Activated CD8-positive, alpha-beta memory T cell treated with anti-CD3 and anti-CD28 coated beads, Interleukin-2, amount 10 ng/mL, durations not matched to agents 7 days and 5 days (primary cell): ENCODE measurements around the gene IER5L. TPM values are rescaled to one million over a fixed set of nuclear protein-coding genes. Genes with fewer than 3 reads are reported as not detected.
A peak's percentile ranks its signal among the peaks of the same experiment; 100 is the strongest.

Experiments used
- ATAC-seq: fragments of 150-1000 bp; cut with Tn5 transposase; one replicate; pipeline ENCODE4 v1.10.0; 2021; ENCODE audit warnings: moderate library complexity
- CTCF ChIA-PET: fragments of 350-600 bp; sonication (Branson Sonifier 250); formaldehyde crosslinking; loops from one replicate; lab custom pipeline; 2021; ENCODE audit warnings: antibody characterized with exemption; lab: Charles Lee
- DNase-seq: peaks from one replicate; pipeline ENCODE4 v3.0.0-alpha.2; 2020
- H3K27ac Mint-ChIP-seq: one replicate; pipeline ENCODE4 v1.8.0; 2021; ENCODE audit warnings: mild to moderate bottlenecking, mixed read lengths
- H3K27me3 Mint-ChIP-seq: one replicate; pipeline ENCODE4 v1.8.0; 2021; ENCODE audit warnings: mixed read lengths
- H3K36me3 Mint-ChIP-seq: one replicate; pipeline ENCODE4 v1.8.0; 2021; ENCODE audit warnings: mild to moderate bottlenecking, mixed read lengths
- H3K4me1 Mint-ChIP-seq: one replicate; pipeline ENCODE4 v1.8.0; 2021; ENCODE audit warnings: mixed read lengths
- H3K4me3 Mint-ChIP-seq: one replicate; pipeline ENCODE4 v1.8.0; 2021; ENCODE audit warnings: mild to moderate bottlenecking, moderate library complexity, mixed read lengths
- H3K9me3 Mint-ChIP-seq: one replicate; pipeline ENCODE4 v1.8.0; 2022; ENCODE audit warnings: low read depth, mixed read lengths
- total RNA-seq, 2 experiments: library from RNA; stranded (reverse); gene quantifications; one replicate each; pipeline ENCODE4 v1.2.3, GENCODE V29; 2021

The IER5L gene
- total RNA-seq, 2 experiments from 2014 or later: 4.9 to 6.1 TPM

DNA sequence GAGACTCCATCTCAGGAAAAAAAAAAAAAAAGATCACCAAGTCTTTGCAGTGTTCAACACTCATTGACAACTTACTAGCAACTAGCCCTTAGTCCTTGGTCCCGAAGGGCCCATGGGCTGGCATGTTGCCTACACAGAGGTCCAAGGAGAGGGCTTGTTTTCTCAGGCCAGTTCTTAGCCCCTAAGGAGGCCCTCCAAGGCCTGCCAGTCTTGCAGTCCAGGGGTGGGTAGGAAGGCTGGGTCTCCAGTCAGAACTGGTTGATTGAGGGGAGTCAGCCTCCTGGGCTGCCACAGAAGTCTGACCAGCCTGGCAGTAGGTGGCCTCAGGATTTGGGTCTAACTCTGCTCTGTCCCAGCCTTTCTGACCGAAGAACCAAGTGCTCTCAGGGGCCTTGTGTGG is 32.7 kb downstream of the IER5L start:
- peaks cover 37% of the 10 kb centered on the region for H3K4me1 Mint-ChIP-seq
- H3K9me3 Mint-ChIP-seq: no peaks in the 10 kb centered on the region
- H3K36me3 Mint-ChIP-seq: peaks cover 10% of the 10 kb centered on the region
- no peak overlapping the region for H3K27ac Mint-ChIP-seq
- no peak overlapping the region for H3K4me3 Mint-ChIP-seq
- DNase-seq (no peak), ATAC-seq (no peak)
- no peaks in the 10 kb centered on the region for H3K27me3 Mint-ChIP-seq
- CTCF ChIA-PET: interaction anchor here (0.7 to 12.1 kb wide), 3 partner anchors 11 to 27 kb away, joined by 4 to 254 read pairs (median 249); partner anchors contain the start of gene IER5L

DNA sequence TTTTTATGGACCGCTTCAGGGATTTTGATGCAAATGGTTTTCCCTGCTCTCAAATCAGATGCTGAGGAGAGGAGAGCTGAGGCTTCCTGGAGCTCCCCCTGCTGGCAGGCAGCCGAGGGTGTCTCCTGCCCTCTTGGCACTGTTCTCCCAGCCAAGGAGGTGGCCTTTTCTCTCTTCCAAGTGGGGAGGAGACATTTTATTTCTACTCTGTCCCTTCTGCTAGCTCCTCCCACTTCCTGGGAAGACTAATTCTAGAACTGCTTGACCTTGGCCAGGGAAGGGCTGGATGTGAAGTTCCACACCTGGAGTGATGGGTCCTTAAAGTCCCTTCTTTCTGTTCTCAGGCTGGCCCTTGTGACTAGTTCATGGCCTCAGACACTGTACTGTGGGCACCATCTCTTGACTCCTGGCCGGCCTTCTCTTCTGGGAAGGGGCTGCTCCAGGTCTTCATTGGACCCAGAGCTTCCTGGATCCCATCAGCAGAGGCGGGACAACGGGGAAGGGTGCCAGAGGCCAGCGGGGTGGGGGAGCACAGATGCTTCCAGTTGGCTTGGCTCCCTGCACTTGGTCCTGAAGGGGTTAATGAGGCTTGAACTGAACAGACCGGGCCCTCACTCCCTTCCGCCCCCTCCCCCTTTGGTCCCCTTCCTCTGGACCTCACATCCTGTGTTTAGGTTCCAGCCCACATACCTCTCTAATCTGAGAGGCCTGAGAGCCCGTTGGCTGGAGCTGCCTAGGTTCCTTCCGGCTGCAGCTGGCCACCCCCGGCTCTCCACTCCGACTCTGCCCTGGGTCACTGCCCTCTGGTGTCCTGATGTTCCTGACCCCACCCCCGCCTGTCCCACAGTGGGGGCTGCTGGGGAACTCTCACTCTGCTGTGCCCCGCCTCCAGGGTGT is 34.8 kb downstream of the IER5L start:
- H3K27ac Mint-ChIP-seq: peak overlapping the region; percentile 39
- CTCF ChIA-PET: interaction anchor here (0.5 to 14.9 kb wide), 43 partner anchors 9 to 1062 kb away, joined by 3 to 254 read pairs (median 4); partner anchors contain the start of genes C9orf50, CRAT, IER5L and NTMT1
- peak; percentile 26 for ATAC-seq

GRCh38 chr9:129142138-129142935 is 35.7 kb downstream of the IER5L start:
- H3K27ac Mint-ChIP-seq: peak overlapping the region; percentile 97
- H3K9me3 Mint-ChIP-seq: no peaks in the 10 kb centered on the region
- H3K4me1 Mint-ChIP-seq: peaks cover 45% of the 10 kb centered on the region
- no peak overlapping the region for H3K4me3 Mint-ChIP-seq
- no peaks in the 10 kb centered on the region for H3K27me3 Mint-ChIP-seq
- no peak for DNase-seq
- CTCF ChIA-PET: interaction anchor here (0.5 to 14.9 kb wide), 42 partner anchors 10 to 1063 kb away, joined by 3 to 254 read pairs (median 4); partner anchors contain the start of genes C9orf50, CRAT, IER5L and NTMT1
- no peak for ATAC-seq
- peaks cover 12% of the 10 kb centered on the region for H3K36me3 Mint-ChIP-seq

More for the DNA sequence above, 34.8 kb downstream of the IER5L start:
- no peak overlapping the region for H3K4me3 Mint-ChIP-seq
- peaks cover 45% of the 10 kb centered on the region for H3K4me1 Mint-ChIP-seq
- H3K36me3 Mint-ChIP-seq: peaks cover 10% of the 10 kb centered on the region
- peak; percentile 81 for DNase-seq
- H3K27me3 Mint-ChIP-seq: no peaks in the 10 kb centered on the region
- H3K9me3 Mint-ChIP-seq: no peaks in the 10 kb centered on the region

GRCh38 chr9:129141066-129142041 is 36.7 kb downstream of the IER5L start:
- H3K4me1 Mint-ChIP-seq: peaks cover 45% of the 10 kb centered on the region
- peaks cover 13% of the 10 kb centered on the region for H3K36me3 Mint-ChIP-seq
- peak overlapping the region; percentile 75 for H3K4me3 Mint-ChIP-seq
- no peaks in the 10 kb centered on the region for H3K9me3 Mint-ChIP-seq
- H3K27ac Mint-ChIP-seq: peak overlapping the region; percentile 97
- peak; percentile 71 for DNase-seq
- H3K27me3 Mint-ChIP-seq: no peaks in the 10 kb centered on the region
- CTCF ChIA-PET: interaction anchor here (1.1 to 14.9 kb wide), 12 partner anchors 11 to 481 kb away, joined by 3 to 254 read pairs (median 18); partner anchors contain the start of genes C9orf50, IER5L and NTMT1
- ATAC-seq: peak; percentile 10

GRCh38 chr9:129140397-129141065 is 37.5 kb downstream of the IER5L start:
- ATAC-seq: peak; percentile 40
- H3K36me3 Mint-ChIP-seq: peaks cover 13% of the 10 kb centered on the region

DNA sequence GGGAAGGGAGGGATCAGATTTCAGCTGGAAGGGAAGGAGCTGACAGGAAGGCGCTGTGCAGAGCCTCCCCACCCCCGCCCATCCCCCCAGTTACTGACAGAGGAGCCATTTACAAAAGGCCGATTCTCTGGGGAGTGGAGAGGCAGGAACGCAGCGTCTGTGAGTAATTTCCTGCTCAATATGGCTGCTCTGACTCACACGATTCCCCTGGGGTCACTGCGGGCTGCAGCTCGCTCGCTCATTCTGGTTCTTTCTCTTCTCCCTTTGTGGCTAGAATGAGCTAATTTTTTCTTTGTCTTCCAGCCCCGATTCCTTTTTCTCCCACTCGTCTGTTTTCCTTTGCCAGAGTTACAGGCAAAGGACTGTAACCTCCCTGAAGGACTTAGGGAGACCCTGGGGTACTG is 38.1 kb downstream of the IER5L start:
- Mint-ChIP-seq H3K27me3 (no peaks in the 10 kb centered on the region), H3K36me3 (peaks cover 15% of the 10 kb centered on the region), H3K27ac (peak overlapping the region; percentile 97), H3K9me3 (no peaks in the 10 kb centered on the region), H3K4me3 (peak overlapping the region; percentile 75), H3K4me1 (peaks cover 45% of the 10 kb centered on the region)
- DNase-seq (peak; percentile 93), ATAC-seq (peak; percentile 86)
- CTCF ChIA-PET: interaction anchor here (0.6 to 14.9 kb wide), 23 partner anchors 12 to 1227 kb away, joined by 3 to 254 read pairs (median 5); partner anchors contain the start of genes C9orf50, IER5L, NTMT1 and PTPA

More at GRCh38 chr9:129140397-129141065, 37.5 kb downstream of the IER5L start:
- peaks cover 45% of the 10 kb centered on the region for H3K4me1 Mint-ChIP-seq
- H3K27me3 Mint-ChIP-seq: no peaks in the 10 kb centered on the region
- H3K4me3 Mint-ChIP-seq: peak overlapping the region; percentile 75
- peak overlapping the region; percentile 97 for H3K27ac Mint-ChIP-seq
- H3K9me3 Mint-ChIP-seq: no peaks in the 10 kb centered on the region
- CTCF ChIA-PET: interaction anchor here (0.6 to 14.9 kb wide), 24 partner anchors 12 to 1226 kb away, joined by 3 to 254 read pairs (median 5); partner anchors contain the start of genes C9orf50, IER5L, NTMT1 and PTPA
- peak; percentile 60 for DNase-seq

GRCh38 chr9:129139233-129139992 is 38.6 kb downstream of the IER5L start:
- H3K27ac Mint-ChIP-seq: peak overlapping the region; percentile 97
- CTCF ChIA-PET: interaction anchor here (0.6 to 14.9 kb wide), 37 partner anchors 12 to 1227 kb away, joined by 3 to 254 read pairs (median 4); partner anchors contain the start of genes C9orf50, IER5L, NTMT1 and PTPA
- H3K9me3 Mint-ChIP-seq: no peaks in the 10 kb centered on the region
- peaks cover 45% of the 10 kb centered on the region for H3K4me1 Mint-ChIP-seq
- peaks cover 15% of the 10 kb centered on the region for H3K36me3 Mint-ChIP-seq
- ATAC-seq (peak; percentile 49), DNase-seq (peak; percentile 85)
- peak overlapping the region; percentile 75 for H3K4me3 Mint-ChIP-seq
- no peaks in the 10 kb centered on the region for H3K27me3 Mint-ChIP-seq

DNA sequence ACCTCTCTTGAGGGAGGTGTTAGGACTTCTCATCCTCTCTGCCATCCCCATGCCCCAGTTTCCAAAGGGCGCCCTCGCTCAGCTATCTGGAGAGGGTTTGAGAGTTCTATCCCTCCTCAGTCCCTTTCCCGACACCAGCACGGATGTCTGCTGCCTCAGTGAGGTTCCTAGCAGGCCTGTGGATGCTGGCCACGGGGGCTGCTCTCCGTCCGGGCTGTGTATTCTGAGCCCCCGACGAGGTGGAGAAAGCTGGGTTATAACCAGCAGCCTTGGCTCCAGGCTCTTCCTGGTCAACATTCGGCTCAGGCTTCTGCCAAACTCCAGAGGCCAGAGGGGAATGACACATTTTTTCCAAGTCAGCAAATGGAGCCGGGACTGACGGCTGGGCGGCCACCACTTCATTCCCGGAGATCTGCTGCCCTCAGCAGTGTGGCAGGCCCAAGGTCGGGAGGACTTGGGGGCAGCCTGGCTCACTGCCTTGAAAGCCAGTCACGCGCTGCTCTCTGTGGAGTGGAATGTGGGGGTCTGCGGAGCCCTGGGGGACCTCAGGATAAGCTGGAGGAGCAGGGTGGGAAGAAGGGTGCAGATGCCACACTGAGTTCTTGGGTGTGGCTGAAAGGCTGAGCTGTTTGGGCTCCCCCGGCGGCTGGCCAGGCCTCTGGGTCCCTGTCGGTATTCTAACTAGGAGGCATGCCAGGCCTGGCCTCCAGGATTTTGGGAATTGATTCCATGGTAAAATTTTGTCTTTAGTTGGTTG is 39.4 kb downstream of the IER5L start:
- peaks cover 40% of the 10 kb centered on the region for H3K4me1 Mint-ChIP-seq
- no peaks in the 10 kb centered on the region for H3K27me3 Mint-ChIP-seq
- H3K4me3 Mint-ChIP-seq: peak overlapping the region; percentile 75
- DNase-seq: no peak
- H3K36me3 Mint-ChIP-seq: peaks cover 11% of the 10 kb centered on the region
- CTCF ChIA-PET: interaction anchor here (0.6 to 14.9 kb wide), 29 partner anchors 11 to 645 kb away, joined by 3 to 254 read pairs (median 4); partner anchors contain the start of genes C9orf50, IER5L, NTMT1 and PTPA
- H3K9me3 Mint-ChIP-seq: no peaks in the 10 kb centered on the region
- no peak for ATAC-seq
- H3K27ac Mint-ChIP-seq: peak overlapping the region; percentile 97

GRCh38 chr9:129138144-129138462 is 40.0 kb downstream of the IER5L start:
- H3K27ac Mint-ChIP-seq: no peak overlapping the region
- no peak overlapping the region for H3K4me3 Mint-ChIP-seq

More at GRCh38 chr9:129138144-129138462, 40.0 kb downstream of the IER5L start:
- Mint-ChIP-seq H3K4me1 (peaks cover 38% of the 10 kb centered on the region), H3K27me3 (no peaks in the 10 kb centered on the region), H3K9me3 (no peaks in the 10 kb centered on the region), H3K36me3 (peaks cover 14% of the 10 kb centered on the region)
- CTCF ChIA-PET: interaction anchor here (0.8 to 14.9 kb wide), 16 partner anchors 10 to 645 kb away, joined by 3 to 254 read pairs (median 6); partner anchors contain the start of genes C9orf50, IER5L and NTMT1
- ATAC-seq (no peak), DNase-seq (no peak)
